MCF 10A (cell line): Measurements from ENCODE around the gene ANO2. TPM values are rescaled to one million over a fixed set of nuclear protein-coding genes. Genes with fewer than 3 reads are reported as not detected.

Source experiments
- BruUV-seq: library from RNA; stranded (reverse); fragments of 400-500 nt; replicated peaks from 2 replicates; lab custom pipeline; 2021; lab: Mats Ljungman, UMichigan
- CTCF ChIA-PET: fragments of 300-600 bp; sonication (Branson Sonifier 250); formaldehyde crosslinking; extraction: SDS; loops from one replicate; lab custom pipeline; 2021; ENCODE audit warnings: antibody characterized with exemption, inconsistent platforms; lab: Yijun Ruan, JAX
- POLR2A ChIA-PET: fragments of 300-600, 350-650 bp; sonication (Branson Sonifier 250); formaldehyde crosslinking; extraction: SDS; loops from one replicate; lab custom pipeline; 2020; ENCODE audit warnings: antibody characterized with exemption, inconsistent platforms; lab: Yijun Ruan, JAX
- DNase-seq: peaks from one replicate; pipeline ENCODE4 v3.0.0-alpha.2; 2018; ENCODE audit not compliant: unreplicated experiment
- H3K27ac Mint-ChIP-seq: one replicate; pipeline ENCODE4 v1.8.0; 2022; ENCODE audit warnings: mild to moderate bottlenecking, low read depth, mixed read lengths; ENCODE audit not compliant: unreplicated experiment
- H3K27me3 Mint-ChIP-seq: one replicate; pipeline ENCODE4 v1.8.0; 2022; ENCODE audit warnings: mixed read lengths; ENCODE audit not compliant: insufficient read depth, unreplicated experiment
- H3K36me3 Mint-ChIP-seq: one replicate; pipeline ENCODE4 v1.8.0; 2022; ENCODE audit warnings: mild to moderate bottlenecking, moderate library complexity, mixed read lengths; ENCODE audit not compliant: insufficient read depth, unreplicated experiment
- H3K4me1 Mint-ChIP-seq: one replicate; pipeline ENCODE4 v1.8.0; 2022; ENCODE audit warnings: mixed read lengths; ENCODE audit not compliant: insufficient read depth, unreplicated experiment
- H3K4me3 Mint-ChIP-seq: one replicate; pipeline ENCODE4 v1.8.0; 2022; ENCODE audit warnings: mild to moderate bottlenecking, moderate library complexity, mixed read lengths; ENCODE audit not compliant: unreplicated experiment
- H3K9me3 Mint-ChIP-seq: one replicate; pipeline ENCODE4 v1.8.0; 2022; ENCODE audit warnings: mixed read lengths; ENCODE audit not compliant: unreplicated experiment
- CTCF ChIP-seq: fragments of 200-600 bp; IDR thresholded peaks from one replicate; pipeline ENCODE4 v1.8.0; 2022; ENCODE audit warnings: antibody characterized with exemption, mild to moderate bottlenecking; ENCODE audit not compliant: unreplicated experiment
- intact Hi-C: fragments of 100-400 bp; cut with micrococcal nuclease; formaldehyde crosslinking; loops from 2 replicates; pipeline ENCODE4 v1.14.1; 2022
- total RNA-seq: library from RNA; stranded (reverse); gene quantifications from 2 replicates; pipeline ENCODE4 v1.2.3, GENCODE V29; 2022

Gene ANO2
- total RNA-seq, 1 experiment from 2014 or later: not detected

GRCh38 chr12:5909560-5909959 lies 35.5 kb downstream of the ANO2 start:
- H3K9me3 Mint-ChIP-seq: no peaks in the 10 kb centered on the region
- DNase-seq: no peak
- BruUV-seq: no TSS peak
- no peaks in the 10 kb centered on the region for H3K4me1 Mint-ChIP-seq
- no peaks in the 10 kb centered on the region for H3K27me3 Mint-ChIP-seq
- no peak for TF ChIP-seq CTCF
- H3K36me3 Mint-ChIP-seq: no peaks in the 10 kb centered on the region
- no peak overlapping the region for H3K4me3 Mint-ChIP-seq
- POLR2A ChIA-PET: no interaction called here
- CTCF ChIA-PET: interaction anchor here (0.9 kb wide), 1 partner anchor 10 kb away, joined by 3 read pairs; no protein-coding TSS in a partner anchor
- no peak overlapping the region for H3K27ac Mint-ChIP-seq
- intact Hi-C loops: no loop called here

- no TSS peak for BruUV-seq
- TF ChIP-seq CTCF: no peak
- no peaks in the 10 kb centered on the region for H3K27me3 Mint-ChIP-seq
- no peak overlapping the region for H3K27ac Mint-ChIP-seq
- H3K36me3 Mint-ChIP-seq: no peaks in the 10 kb centered on the region
- no peaks in the 10 kb centered on the region for H3K9me3 Mint-ChIP-seq
- ChIA-PET CTCF (no interaction called here), POLR2A (no interaction called here)
- DNase-seq: no peak
- no peaks in the 10 kb centered on the region for H3K4me1 Mint-ChIP-seq
- H3K4me3 Mint-ChIP-seq: no peak overlapping the region
- intact Hi-C loops: no loop called here
Observed at GRCh38 chr12:5908251-5908650, 36.8 kb downstream of the ANO2 start.

GRCh38 chr12:5907807-5908206 lies 37.3 kb downstream of the ANO2 start:
- no peak overlapping the region for H3K4me3 Mint-ChIP-seq
- TF ChIP-seq CTCF: no peak
- ChIA-PET CTCF (no interaction called here), POLR2A (no interaction called here)
- H3K4me1 Mint-ChIP-seq: no peaks in the 10 kb centered on the region
- no peak for DNase-seq
- H3K27ac Mint-ChIP-seq: no peak overlapping the region
- intact Hi-C loops: no loop called here
- H3K36me3 Mint-ChIP-seq: no peaks in the 10 kb centered on the region
- no peaks in the 10 kb centered on the region for H3K9me3 Mint-ChIP-seq
- no peaks in the 10 kb centered on the region for H3K27me3 Mint-ChIP-seq
- BruUV-seq: no TSS peak

- H3K36me3 Mint-ChIP-seq: no peaks in the 10 kb centered on the region
- intact Hi-C loops: no loop called here
- TF ChIP-seq CTCF: no peak
- BruUV-seq: no TSS peak
- H3K27me3 Mint-ChIP-seq: no peaks in the 10 kb centered on the region
- no peak overlapping the region for H3K4me3 Mint-ChIP-seq
- no peaks in the 10 kb centered on the region for H3K4me1 Mint-ChIP-seq
- CTCF ChIA-PET: no interaction called here
- H3K9me3 Mint-ChIP-seq: peaks cover 8% of the 10 kb centered on the region
- H3K27ac Mint-ChIP-seq: no peak overlapping the region
- POLR2A ChIA-PET: no interaction called here
- DNase-seq: no peak
Observed at GRCh38 chr12:5905757-5906156, 39.3 kb downstream of the ANO2 start.
